ENCODE data around the gene GGCX. TPM values are rescaled to one million over a fixed set of nuclear protein-coding genes. Genes with fewer than 3 reads are reported as not detected.

Gene GGCX
- total and polyA plus RNA-seq, 2 of the 13 experiments (the other 11 are each of a cell fraction or from before 2014, with no cell fraction given), result 72.5 to 103 TPM

Small RNA genes within 50 kb of the gene (small RNA-seq; reads per million reads assigned to genes)
- 0 reads per million in 3 experiments for gene RN7SL126P (ENCODE audit: insufficient read depth in 2 of 3, insufficient read length in 3 of 3, low read depth in 2 of 3, low replicate concordance in 1 of 3)

Other genes with a start within 250 kb of the GGCX start
- gene TGOLN2, start 233.5 kb downstream of the GGCX start, total RNA-seq (2016; rRNA removed; fragmentation: Illumina TruSeq; extraction: Trizol), result 62.5 and 99.6 TPM in 2 replicates
- gene TGOLN2, start 233.5 kb downstream of the GGCX start, polyA plus RNA-seq (2011; rRNA removed), result 143 and 155 TPM in 2 replicates
- 17.2 and 46.7 TPM in 2 replicates for gene RETSAT, start 207.0 kb downstream of the GGCX start, total RNA-seq (2016; rRNA removed; fragmentation: Illumina TruSeq; extraction: Trizol)
- gene RETSAT, start 207.0 kb downstream of the GGCX start, polyA plus RNA-seq (2011; rRNA removed), result 61.0 and 88.0 TPM in 2 replicates
- 10.3 and 13.3 TPM in 2 replicates for gene ELMOD3, start 206.7 kb downstream of the GGCX start, total RNA-seq (2016; rRNA removed; fragmentation: Illumina TruSeq; extraction: Trizol)
- gene ELMOD3, start 206.7 kb downstream of the GGCX start, polyA plus RNA-seq (2011; rRNA removed), result 19.5 and 21.4 TPM in 2 replicates
- 18.2 and 26.5 TPM in 2 replicates for gene CAPG, start 151.1 kb downstream of the GGCX start, total RNA-seq (2016; rRNA removed; fragmentation: Illumina TruSeq; extraction: Trizol)
- 10.6 and 12.7 TPM in 2 replicates for gene CAPG, start 151.1 kb downstream of the GGCX start, polyA plus RNA-seq (2011; rRNA removed)
- 0.11 and 0.29 TPM in 2 replicates for gene SH2D6, start 142.8 kb downstream of the GGCX start, total RNA-seq (2016; rRNA removed; fragmentation: Illumina TruSeq; extraction: Trizol)
- 0.18 and 0.26 TPM in 2 replicates for gene SH2D6, start 142.8 kb downstream of the GGCX start, polyA plus RNA-seq (2011; rRNA removed)
- gene MAT2A, start 22.3 kb downstream of the GGCX start, total RNA-seq (2016; rRNA removed; fragmentation: Illumina TruSeq; extraction: Trizol), result 55.8 and 155 TPM in 2 replicates
- 331 and 367 TPM in 2 replicates for gene MAT2A, start 22.3 kb downstream of the GGCX start, polyA plus RNA-seq (2011; rRNA removed)
- gene VAMP8, start 16.1 kb upstream of the GGCX start, total RNA-seq (2016; rRNA removed; fragmentation: Illumina TruSeq; extraction: Trizol), result 83.3 and 97.0 TPM in 2 replicates
- 151 and 157 TPM in 2 replicates for gene VAMP8, start 16.1 kb upstream of the GGCX start, polyA plus RNA-seq (2011; rRNA removed)
- gene VAMP5, start 22.9 kb upstream of the GGCX start, total RNA-seq (2016; rRNA removed; fragmentation: Illumina TruSeq; extraction: Trizol), result 7.2 and 9.0 TPM in 2 replicates
- 56.7 and 68.6 TPM in 2 replicates for gene VAMP5, start 22.9 kb upstream of the GGCX start, polyA plus RNA-seq (2011; rRNA removed)
- 224 and 234 TPM in 2 replicates for gene RNF181, start 34.3 kb upstream of the GGCX start, total RNA-seq (2016; rRNA removed; fragmentation: Illumina TruSeq; extraction: Trizol)
- gene RNF181, start 34.3 kb upstream of the GGCX start, polyA plus RNA-seq (2011; rRNA removed), result 578 and 594 TPM in 2 replicates
- 24.0 and 30.1 TPM in 2 replicates for gene TMEM150A, start 41.2 kb upstream of the GGCX start, total RNA-seq (2016; rRNA removed; fragmentation: Illumina TruSeq; extraction: Trizol)
- gene TMEM150A, start 41.2 kb upstream of the GGCX start, polyA plus RNA-seq (2011; rRNA removed), result 70.4 and 111 TPM in 2 replicates
- 47.1 and 49.0 TPM in 2 replicates for gene C2orf68, start 50.6 kb upstream of the GGCX start, total RNA-seq (2016; rRNA removed; fragmentation: Illumina TruSeq; extraction: Trizol)
- gene C2orf68, start 50.6 kb upstream of the GGCX start, polyA plus RNA-seq (2011; rRNA removed), result 77.4 and 82.8 TPM in 2 replicates
- 63.3 and 80.2 TPM in 2 replicates for gene USP39, start 54.7 kb upstream of the GGCX start, total RNA-seq (2016; rRNA removed; fragmentation: Illumina TruSeq; extraction: Trizol)
- 73.6 and 75.1 TPM in 2 replicates for gene USP39, start 54.7 kb upstream of the GGCX start, polyA plus RNA-seq (2011; rRNA removed)
- not detected in 2 replicates for gene SFTPB, start 106.7 kb upstream of the GGCX start, total RNA-seq (2016; rRNA removed; fragmentation: Illumina TruSeq; extraction: Trizol)
- gene SFTPB, start 106.7 kb upstream of the GGCX start, polyA plus RNA-seq (2011; rRNA removed), result not detected in 2 replicates
- gene GNLY, start 132.9 kb upstream of the GGCX start, total RNA-seq (2016; rRNA removed; fragmentation: Illumina TruSeq; extraction: Trizol), result not detected in 2 replicates
- gene GNLY, start 132.9 kb upstream of the GGCX start, polyA plus RNA-seq (2011; rRNA removed), result not detected in 2 replicates
- gene ATOH8, start 192.5 kb upstream of the GGCX start, total RNA-seq (2016; rRNA removed; fragmentation: Illumina TruSeq; extraction: Trizol), result 0.11 and 0.13 TPM in 2 replicates
- 0.22 and 0.61 TPM in 2 replicates for gene ATOH8, start 192.5 kb upstream of the GGCX start, polyA plus RNA-seq (2011; rRNA removed)

All from HepG2 (cell line).